IPS-NIHi11 (cell line): ENCODE data around the gene SMCO2.
"Not testable (repeated sequence)": the region's sequence is repeated elsewhere in the genome, so short reads cannot be mapped to it uniquely, and the experiment has no call there.

Experiments used
- DNase-seq: peaks from one replicate; pipeline ENCODE4 v3.0.0; 2012; ENCODE audit warnings: mixed read lengths, low spot score

SMCO2 gene

DNA sequence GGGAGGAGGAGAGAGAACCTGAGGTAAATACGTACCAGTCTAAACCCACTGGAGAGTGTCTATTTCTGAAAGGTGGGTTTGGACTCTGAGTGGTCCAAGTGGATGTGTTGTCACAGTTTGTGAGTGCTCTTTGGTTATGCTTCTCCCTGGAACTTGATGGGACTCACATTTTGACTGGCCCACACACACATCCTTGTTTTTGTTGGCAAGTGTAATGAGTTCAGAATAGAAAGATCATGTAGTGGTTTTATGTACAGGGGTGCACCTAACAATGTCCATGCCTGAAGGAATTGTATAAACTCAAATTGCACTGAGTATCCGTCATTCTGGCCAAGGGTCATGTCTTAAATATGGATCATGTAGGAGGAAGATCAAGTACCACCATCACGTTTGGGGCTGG is 82.3 kb downstream of the SMCO2 start:
- no peak for DNase-seq

- DNase-seq = no peak
Observed at GRCh38 chr12:27530157-27530922, 83.8 kb downstream of the SMCO2 start.

- no peak for DNase-seq
Observed at GRCh38 chr12:27531896-27532295, 85.4 kb downstream of the SMCO2 start.

- DNase-seq = no peak
Observed at GRCh38 chr12:27534060-27534764, 87.7 kb downstream of the SMCO2 start.

- DNase-seq = no peak
Observed at GRCh38 chr12:27534765-27535161, 88.2 kb downstream of the SMCO2 start.

DNA sequence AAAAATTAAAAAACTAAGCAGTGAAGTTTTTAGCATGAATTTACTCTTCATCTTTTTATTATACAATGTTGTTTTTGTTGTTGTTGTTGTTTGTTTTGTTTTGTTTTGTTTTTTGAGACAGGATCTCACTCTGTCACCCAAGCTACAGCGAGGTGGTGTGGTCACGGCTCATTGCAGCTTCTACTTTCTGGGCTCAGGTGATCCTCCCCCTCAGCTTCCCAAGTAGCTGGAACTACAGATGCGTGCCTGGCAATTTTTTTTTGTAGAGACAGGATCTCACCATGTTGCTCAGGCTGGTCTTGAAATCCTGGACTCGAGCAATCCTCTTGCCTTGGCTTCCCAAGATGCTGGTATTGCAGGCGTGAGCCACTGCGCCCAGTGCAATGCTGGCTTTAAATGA is 88.8 kb downstream of the SMCO2 start:
- DNase-seq = no peak

DNA sequence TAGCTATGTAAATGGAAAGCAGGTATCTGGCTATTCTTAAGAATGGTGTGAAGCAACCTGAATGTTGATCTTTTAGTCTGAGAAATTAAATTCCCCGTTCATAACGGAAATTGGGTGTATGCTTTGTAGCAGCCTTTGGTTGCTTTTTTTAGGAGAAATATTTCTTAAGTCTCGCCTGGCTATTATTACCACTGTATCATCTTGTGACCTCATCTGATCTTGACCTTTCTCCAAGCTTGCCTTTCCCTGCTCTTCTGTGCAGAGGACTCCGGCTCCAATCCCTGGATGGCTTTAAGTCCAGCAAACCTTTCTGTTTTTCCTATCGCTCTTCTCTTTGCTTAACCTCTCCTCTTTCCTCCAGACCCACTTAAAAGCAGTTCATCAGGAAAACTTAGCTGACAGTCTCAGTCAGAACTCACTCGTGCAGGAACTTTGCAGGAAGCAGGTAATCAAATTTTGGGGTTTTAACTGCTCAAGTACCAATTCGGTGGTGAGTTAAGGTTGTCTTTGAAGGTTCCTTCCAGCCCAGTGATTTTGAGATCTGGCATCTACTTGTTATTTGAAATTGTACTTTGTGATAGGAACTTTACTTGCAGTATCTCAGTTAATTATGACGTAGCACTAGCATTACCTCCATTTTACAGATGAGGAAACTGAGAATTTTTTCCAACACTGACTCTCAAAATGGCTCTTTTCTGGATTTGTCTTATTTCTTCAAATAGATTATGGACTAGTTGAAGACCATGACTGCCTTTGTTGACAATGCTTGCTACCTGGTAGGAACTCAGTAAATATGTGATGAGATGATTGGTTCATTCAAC is 91.5 kb downstream of the SMCO2 start:
- no peak for DNase-seq

DNA sequence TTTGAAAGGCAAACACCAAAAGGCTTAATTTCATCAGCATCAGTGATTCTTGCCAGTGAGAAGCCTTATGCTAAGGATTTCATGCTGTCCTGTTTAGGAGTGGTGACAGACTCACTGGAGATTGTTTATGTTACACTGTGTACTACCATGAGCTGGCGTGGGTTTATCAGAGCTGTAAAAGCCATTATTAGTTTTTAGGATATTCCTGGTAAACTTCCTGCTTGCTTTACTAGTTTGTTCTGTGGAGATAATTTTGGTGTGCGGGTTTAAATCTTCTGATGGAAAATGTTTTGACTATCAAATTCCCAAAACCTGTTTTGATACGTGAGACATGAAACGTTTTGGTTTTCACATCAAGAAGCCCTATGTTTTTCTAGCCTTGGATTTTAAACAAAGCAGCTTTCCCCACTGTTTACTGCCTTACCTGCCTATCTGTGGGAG is 92.7 kb downstream of the SMCO2 start:
- DNase-seq = no peak

DNA sequence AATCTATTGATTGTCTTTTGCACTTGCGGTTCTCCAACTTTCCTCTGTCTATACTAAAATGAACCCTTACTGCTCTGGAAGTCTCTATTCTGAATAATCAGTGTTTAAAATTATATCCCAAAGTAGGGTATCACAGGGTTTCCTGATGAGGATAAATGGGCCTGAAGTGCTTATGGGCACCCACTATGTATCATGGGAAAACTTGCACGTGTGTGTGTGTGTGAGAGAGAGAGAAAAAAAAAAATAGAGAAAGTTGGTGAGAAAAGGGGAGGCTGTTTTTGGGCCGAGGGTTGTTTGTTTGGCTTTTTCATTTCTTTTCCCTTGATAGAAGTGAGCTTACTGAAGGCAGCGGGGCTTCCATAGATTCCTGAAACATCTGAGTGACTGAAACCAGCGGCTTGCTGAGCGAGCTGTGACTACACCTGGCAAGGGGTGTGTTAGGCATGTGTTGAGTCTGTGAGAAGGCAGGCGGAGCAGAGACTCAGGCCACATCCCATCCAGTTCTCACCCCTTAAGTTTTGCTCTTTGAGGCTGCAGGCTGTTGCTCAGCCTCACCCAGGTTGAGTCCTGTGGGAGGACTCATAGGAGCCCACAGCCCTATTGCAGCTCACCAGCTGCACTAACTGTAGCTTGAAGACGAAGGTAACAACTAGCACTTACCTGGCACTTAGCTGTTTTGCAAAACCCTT is 94.6 kb downstream of the SMCO2 start:
- DNase-seq = peak; percentile 50

GRCh38 chr12:27542628-27543027 is 96.1 kb downstream of the SMCO2 start:
- DNase-seq = no peak

- not testable (repeated sequence) for DNase-seq
Observed at GRCh38 chr12:27544858-27545257, 98.3 kb downstream of the SMCO2 start.

GRCh38 chr12:27545665-27546064 is 99.1 kb downstream of the SMCO2 start:
- DNase-seq = no peak

DNA sequence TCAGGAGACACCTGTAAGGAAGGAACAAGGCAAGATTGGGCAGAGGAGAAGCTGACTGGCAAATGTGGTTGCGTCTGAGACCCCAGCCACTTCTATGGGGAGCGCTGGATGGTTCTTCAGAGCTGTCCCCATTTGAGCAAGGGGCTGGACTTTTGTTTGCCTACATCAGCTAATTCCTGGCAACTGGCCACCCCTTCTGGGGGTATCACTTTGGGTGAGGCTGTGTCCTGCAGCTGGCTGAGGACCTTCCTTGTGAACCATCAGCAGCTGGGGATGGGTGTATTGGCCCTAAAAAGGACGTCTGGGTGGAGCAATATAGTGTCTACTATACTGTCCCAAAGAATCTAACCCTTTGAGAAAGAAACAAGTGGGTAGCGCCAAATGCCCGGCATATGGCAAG is 101.1 kb downstream of the SMCO2 start:
- no peak for DNase-seq

GRCh38 chr12:27548301-27549199 is 102.0 kb downstream of the SMCO2 start:
- no peak for DNase-seq

DNA sequence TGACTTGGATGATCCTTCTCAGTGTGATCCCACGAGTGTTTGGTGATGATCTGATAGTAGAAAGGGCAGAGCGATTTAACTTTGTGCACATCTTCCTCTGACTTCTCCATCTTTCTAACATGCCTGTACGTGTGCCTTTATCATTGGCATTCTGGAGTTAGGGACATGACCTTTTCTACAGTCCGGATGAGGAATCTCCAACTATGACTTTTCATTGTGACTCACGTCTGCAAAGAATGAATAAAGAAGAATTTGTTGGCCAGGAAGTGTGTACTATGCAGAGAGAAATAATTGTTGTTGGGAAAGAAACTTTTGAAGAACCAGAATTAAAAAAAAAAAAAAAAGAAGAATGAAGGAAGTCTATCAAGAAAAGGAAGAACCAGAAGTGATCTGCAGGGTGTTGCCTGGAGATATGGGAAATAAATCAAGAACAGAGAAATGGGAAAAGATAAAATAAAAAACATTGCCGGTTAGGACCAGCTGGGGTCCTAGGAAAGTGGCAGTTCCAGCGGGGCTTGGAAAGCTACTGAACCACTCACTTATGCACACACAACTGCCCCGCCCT is 102.8 kb downstream of the SMCO2 start:
- DNase-seq = no peak

GRCh38 chr12:27549801-27550652 is 103.5 kb downstream of the SMCO2 start:
- peak; percentile 65 for DNase-seq

GRCh38 chr12:27550653-27550975 is 104.1 kb downstream of the SMCO2 start:
- no peak for DNase-seq

DNA sequence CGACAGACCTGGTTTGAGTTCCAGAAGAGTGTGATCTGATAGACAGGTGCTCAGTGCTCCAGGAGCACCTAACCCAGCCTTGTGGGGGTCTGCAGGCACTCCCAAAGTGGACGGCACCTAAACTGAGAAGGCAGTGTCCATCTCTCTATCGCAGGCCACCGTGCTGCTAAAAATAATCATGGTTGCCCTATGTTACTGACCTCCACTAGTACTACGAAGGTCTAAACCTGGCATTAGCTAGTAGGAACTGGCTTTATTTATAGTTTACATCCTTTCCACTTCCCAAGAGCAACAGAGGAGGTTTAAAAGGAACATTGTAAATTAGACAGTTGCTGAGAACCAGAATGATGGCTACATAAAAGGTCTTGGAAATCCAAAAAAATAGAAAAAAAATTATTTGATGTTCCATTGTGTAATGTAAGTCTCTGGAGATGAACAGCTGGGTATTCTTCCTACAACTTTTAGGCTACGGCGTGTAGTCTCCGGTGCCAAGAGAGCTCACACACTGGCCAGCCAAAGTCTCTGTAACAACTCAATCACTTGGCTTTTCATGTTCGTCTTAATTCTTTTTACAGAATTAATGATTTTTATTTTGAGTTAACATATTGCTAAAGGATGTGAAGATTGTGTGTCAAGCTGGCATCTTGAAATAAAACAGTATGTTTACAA is 104.8 kb downstream of the SMCO2 start:
- no peak for DNase-seq
